ENCODE measurements around the gene CLIP1. TPM values are rescaled to one million over a fixed set of nuclear protein-coding genes. Genes with fewer than 3 reads are reported as not detected.

The CLIP1 gene
- total and polyA plus RNA-seq, 2 of the 8 experiments (the other 6 are each of a cell fraction or from before 2014, with no cell fraction given), result 19.0 to 27.6 TPM

- WGBS, 2 experiments (ENCODE audit: extremely low coverage in 1 of 2, insufficient coverage in 1 of 2, insufficient read length in 1 of 2, insufficient replicate concordance in 2 of 2, low coverage in 1 of 2, low lambda C conversion rate in 2 of 2, missing lambda C conversion rate in 1 of 2), result 90% methylated on average over 9 of the region's 9 CpGs; no CpG with 5 or more reads in 1 of the 2 experiments
- H4K20me1 ChIP-seq (replicated peaks in 1 of 2; ENCODE audit: control insufficient read depth in 1 of 2, insufficient read depth in 2 of 2, low read length in 2 of 2), result no peaks in the 10 kb centered on the region
- no peaks in the 10 kb centered on the region for H3K79me2 ChIP-seq (ENCODE audit: control insufficient read depth in 1 of 2, insufficient read depth in 2 of 2, low read length in 2 of 2)
- H3K4me3 ChIP-seq (ENCODE audit: extremely low read depth in 1 of 4, insufficient read depth in 2 of 4, low read depth in 3 of 4, low read length in 4 of 4), result no peak overlapping the region
- H3K9me3 ChIP-seq (ENCODE audit: insufficient read depth in 2 of 2, low read depth in 1 of 2, low read length in 1 of 2), result no peaks in the 10 kb centered on the region
- no peaks in the 10 kb centered on the region for H3K23me2 ChIP-seq (ENCODE audit: low read depth, low read length)
- CTCF ChIA-PET (ENCODE audit: partially characterized antibody), result interaction anchor here (1.3 to 3.7 kb wide), 2 partner anchors 9 to 102 kb away, joined by 4 to 19 read pairs; no protein-coding TSS in a partner anchor
- H3K23ac ChIP-seq (ENCODE audit: insufficient read length), result no peak overlapping the region
- TF ChIP-seq POLR2AphosphoS5 (IDR thresholded peaks at IDR 0.05; ENCODE audit: low read depth, low read length) (no peak), RNF2 (IDR thresholded peaks at IDR 0.05; ENCODE audit: borderline replicate concordance, low read depth, low read length, missing control alignments, poor library complexity, severe bottlenecking) (no peak), KDM4A (IDR thresholded peaks at IDR 0.05; ENCODE audit: low read depth, low read length, severe bottlenecking) (no peak), PHF8 (conservative IDR thresholded peaks at IDR 0.05; ENCODE audit: low read depth, low read length) (no peak), TBP (IDR thresholded peaks at IDR 0.05; ENCODE audit: low read depth, low read length) (no peak), JUN (IDR thresholded peaks at IDR 0.05; ENCODE audit: low read depth, low read length) (no peak), POLR2A (IDR thresholded peaks at IDR 0.05; ENCODE audit: control extremely low read depth in 1 of 2, low read depth in 2 of 2, low read length in 2 of 2) (no peak)
- H3K18ac ChIP-seq (ENCODE audit: extremely low read depth, low read length), result no peak overlapping the region
- H3K4me1 ChIP-seq (replicated peaks in 1 of 4; ENCODE audit: control insufficient read depth in 3 of 4, insufficient read depth in 4 of 4, low read length in 3 of 4), result 0 out of 7 replicates have a peak, but pooled peaks cover 0 to 2% (median 0%) of the 10 kb centered on the region in 4 experiments
- H3K36me3 ChIP-seq (ENCODE audit: control insufficient read depth in 2 of 4, insufficient read depth in 4 of 4, low read length in 3 of 4), result no peaks in the 10 kb centered on the region
- no peaks in the 10 kb centered on the region for H3K27me3 ChIP-seq (replicated peaks in 1 of 4; ENCODE audit: control insufficient read depth in 3 of 4, extremely low read depth in 1 of 4, insufficient read depth in 3 of 4, low read length in 3 of 4)
- H4K8ac ChIP-seq (ENCODE audit: extremely low read depth, insufficient read depth, low read length), result no peak overlapping the region
- no peak overlapping the region for H2BK20ac ChIP-seq (ENCODE audit: low read length)
- POLR2A ChIA-PET (ENCODE audit: partially characterized antibody), result no interaction called here
- no peak overlapping the region for H3K4me2 ChIP-seq (ENCODE audit: insufficient read depth in 1 of 2, low read depth in 2 of 2, low read length in 2 of 2)
- H2BK15ac ChIP-seq (ENCODE audit: low read length), result no peak overlapping the region
- no peak overlapping the region for H3K14ac ChIP-seq (ENCODE audit: insufficient read length)
- H3K9ac ChIP-seq (replicated peaks in 1 of 4; ENCODE audit: extremely low read depth in 1 of 4, low read depth in 3 of 4, low read length in 3 of 4), result no peak overlapping the region
- DNase-seq (ENCODE audit: low read depth in 1 of 2, low spot score in 2 of 2) (no peak), FAIRE-seq (no peak)
- H2AK5ac ChIP-seq (ENCODE audit: low read depth, low read length), result no peak overlapping the region
- H2BK12ac ChIP-seq (ENCODE audit: low read depth, low read length), result no peak overlapping the region
- no peak overlapping the region for H4K91ac ChIP-seq (replicated peaks; ENCODE audit: insufficient read length, low read length)
- H4K5ac ChIP-seq (ENCODE audit: insufficient read length, low read depth, low read length), result no peak overlapping the region
- H3K4ac ChIP-seq (replicated peaks; ENCODE audit: insufficient read length, low read depth, low read length), result no peak overlapping the region
- no peak overlapping the region for H2AFZ ChIP-seq (ENCODE audit: low read length)
- no peaks in the 10 kb centered on the region for H3K79me1 ChIP-seq (ENCODE audit: low read depth, low read length)
- no peak overlapping the region for H3K27ac ChIP-seq (ENCODE audit: low read depth, low read length)
- no peak overlapping the region for H2BK120ac ChIP-seq (replicated peaks; ENCODE audit: low read depth, low read length)
- H3K56ac ChIP-seq (replicated peaks; ENCODE audit: insufficient read length, low read depth, low read length), result no peak overlapping the region
- no peak overlapping the region for H2BK5ac ChIP-seq (ENCODE audit: low read depth, low read length)
Observed at GRCh38 chr12:122297494-122297893, 125.0 kb downstream of the CLIP1 start.

All from H1 (cell line).